BLaER1 (cell line): ENCODE data around the gene TRIM67.

Source experiments
- H3K27ac ChIP-seq: shearing (Covaris generic); formaldehyde crosslinking; 2 replicates; pipeline ENCODE4 v1.8.1; 2022
- H3K27me3 ChIP-seq: shearing (Covaris generic); formaldehyde crosslinking; 2 replicates; pipeline ENCODE4 v1.8.1; 2022
- H3K36me3 ChIP-seq: shearing (Covaris generic); formaldehyde crosslinking; 2 replicates; pipeline ENCODE4 v1.8.1; 2022
- H3K4me1 ChIP-seq: shearing (Covaris generic); formaldehyde crosslinking; 2 replicates; pipeline ENCODE4 v1.8.1; 2022
- H3K4me2 ChIP-seq: shearing (Covaris generic); formaldehyde crosslinking; 2 replicates; pipeline ENCODE4 v1.8.1; 2022
- H3K4me3 ChIP-seq: shearing (Covaris generic); formaldehyde crosslinking; 2 replicates; pipeline ENCODE4 v1.8.1; 2022
- H3K9ac ChIP-seq: shearing (Covaris generic); formaldehyde crosslinking; 2 replicates; pipeline ENCODE4 v1.8.1; 2022
- H3K9me3 ChIP-seq: shearing (Covaris generic); formaldehyde crosslinking; 2 replicates; pipeline ENCODE4 v1.8.1; 2022
- H4K20me1 ChIP-seq: shearing (Covaris generic); formaldehyde crosslinking; 2 replicates; pipeline ENCODE4 v1.8.1; 2022
- Cebpa-rat ChIP-seq: shearing (Covaris generic); IDR thresholded peaks from 2 replicates; pipeline ENCODE4 v1.8.1; 2022

The TRIM67 gene

DNA sequence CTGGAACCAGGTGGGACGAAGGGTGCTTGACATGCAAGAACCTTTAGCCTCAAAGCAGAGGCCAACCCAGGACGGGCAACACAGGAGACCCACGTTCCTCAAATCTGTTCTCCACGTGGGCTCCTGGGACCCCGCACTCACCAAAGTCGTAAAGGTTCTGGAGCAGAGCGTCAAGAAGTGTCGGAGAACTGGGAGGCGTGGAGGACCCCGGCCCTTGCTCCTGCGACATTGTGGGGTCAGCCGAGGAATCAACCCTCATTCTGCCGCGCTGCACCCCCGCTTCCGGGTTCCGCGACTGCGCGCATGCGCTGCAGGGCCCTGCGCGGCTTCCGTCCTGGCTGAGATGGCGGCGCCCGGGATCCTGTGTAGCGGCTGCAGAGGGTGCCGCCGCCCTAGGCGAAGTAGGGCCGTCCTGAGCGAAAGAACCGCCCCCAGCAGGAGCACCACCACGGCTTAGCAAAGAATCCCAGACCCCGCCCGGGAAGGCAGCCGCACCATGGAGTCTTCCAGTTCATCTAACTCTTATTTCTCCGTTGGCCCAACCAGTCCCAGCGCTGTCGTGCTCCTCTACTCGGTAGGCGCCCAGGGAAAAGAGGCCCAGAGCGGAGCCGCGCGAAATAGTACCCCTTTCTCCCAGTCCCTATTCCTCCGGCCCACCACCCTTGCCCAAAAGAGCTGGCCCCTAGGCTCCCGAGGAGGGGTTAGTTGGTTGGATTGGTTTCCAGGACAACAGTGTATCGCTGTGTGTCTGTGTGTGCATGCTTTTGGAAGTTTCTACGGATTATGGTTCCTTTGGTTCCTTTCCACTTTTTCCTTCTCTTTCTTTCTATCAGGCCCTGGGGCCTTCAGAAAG lies 79.3 kb downstream of the TRIM67 start, which contains the start of gene GNPAT:
GNPAT (plus strand) TSS at position 330 of the 853 bp plus-strand sequence; CDS start at position 497, 167 bp downstream.
- Histone ChIP-seq H3K36me3 (peaks cover 56% of the 10 kb centered on the region), H3K9me3 (no peaks in the 10 kb centered on the region), H4K20me1 (peaks cover 29% of the 10 kb centered on the region; the same call in 1 of the 2 replicates), H3K4me2 (peak within 1 kb of the TSS; percentile 90), H3K4me1 (peaks cover 41% of the 10 kb centered on the region), H3K27ac (peak within 1 kb of the TSS; percentile 86), H3K27me3 (no peaks in the 10 kb centered on the region), H3K4me3 (peak within 1 kb of the TSS; percentile 83), H3K9ac (peak within 1 kb of the TSS; percentile 90)
- TF ChIP-seq Cebpa-rat = no peak

DNA sequence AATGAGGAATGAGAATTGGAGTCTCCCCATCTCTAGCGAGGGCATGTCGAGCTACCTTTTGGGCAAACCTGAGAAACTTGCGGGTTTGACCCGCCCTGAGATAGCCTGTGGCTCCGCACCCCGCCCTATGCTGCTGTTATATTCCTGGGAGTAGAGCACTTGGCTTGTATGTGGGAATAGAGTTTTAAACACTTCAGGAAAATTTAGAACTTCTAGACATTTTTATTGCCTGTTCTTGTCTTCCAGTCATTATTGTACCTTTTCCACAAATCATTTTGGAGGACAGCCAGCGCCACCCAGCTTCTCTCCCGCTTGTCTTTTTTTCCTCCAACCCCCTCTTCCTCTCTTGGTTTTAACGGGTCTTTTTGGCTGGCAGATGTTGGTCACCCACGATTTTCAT lies 79.9 kb downstream of the TRIM67 start:
- peak overlapping the region; percentile 83 for H3K4me3 ChIP-seq
- peaks cover 56% of the 10 kb centered on the region for H3K36me3 ChIP-seq
- peak overlapping the region; percentile 90 for H3K9ac ChIP-seq
- peaks cover 41% of the 10 kb centered on the region for H3K4me1 ChIP-seq
- peaks cover 34% of the 10 kb centered on the region; the same call in 1 of the 2 replicates for H4K20me1 ChIP-seq
- no peaks in the 10 kb centered on the region for H3K9me3 ChIP-seq
- no peak for TF ChIP-seq Cebpa-rat
- H3K27ac ChIP-seq = peak overlapping the region; percentile 86
- peak overlapping the region; percentile 90 for H3K4me2 ChIP-seq
- no peaks in the 10 kb centered on the region for H3K27me3 ChIP-seq

DNA sequence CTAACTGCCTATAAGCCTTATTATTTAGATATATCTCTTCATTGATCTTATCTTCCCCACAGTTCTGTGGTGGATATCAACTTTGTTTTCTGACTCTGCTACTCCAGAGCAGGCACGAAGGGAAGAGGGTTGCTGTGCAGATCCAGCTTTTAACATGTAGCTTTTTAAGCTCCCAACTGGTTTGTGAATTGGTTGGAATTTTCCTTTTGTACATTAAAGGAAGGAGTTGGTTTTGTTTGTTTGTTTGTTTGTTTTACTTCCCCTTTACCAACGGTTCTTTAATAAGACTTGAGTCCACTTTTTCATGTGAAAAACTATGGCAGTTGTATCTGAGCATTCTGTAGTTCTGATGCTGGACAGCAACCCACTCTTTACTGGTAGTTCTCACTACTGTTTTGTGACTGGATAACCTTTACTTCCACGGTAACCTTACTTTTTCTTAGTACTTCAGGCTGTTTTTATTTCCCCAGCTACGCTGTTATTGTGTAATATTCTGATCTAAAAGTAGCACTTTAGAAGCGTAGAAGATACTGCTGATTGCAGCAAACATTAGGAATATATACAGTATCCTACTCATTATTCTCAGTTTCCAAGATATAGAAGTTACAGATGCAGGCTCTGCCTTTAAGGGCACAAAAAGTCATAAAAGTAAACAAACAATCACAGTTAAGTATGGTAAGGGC lies 80.8 kb downstream of the TRIM67 start:
- H4K20me1 ChIP-seq = peaks cover 43% of the 10 kb centered on the region; the same call in 1 of the 2 replicates
- peak overlapping the region; percentile 83 for H3K4me3 ChIP-seq
- H3K27ac ChIP-seq = no peak overlapping the region
- TF ChIP-seq Cebpa-rat = no peak
- H3K4me1 ChIP-seq = peaks cover 40% of the 10 kb centered on the region
- H3K4me2 ChIP-seq = peak overlapping the region; percentile 90
- H3K9me3 ChIP-seq = no peaks in the 10 kb centered on the region
- H3K36me3 ChIP-seq = peaks cover 56% of the 10 kb centered on the region
- H3K27me3 ChIP-seq = no peaks in the 10 kb centered on the region
- H3K9ac ChIP-seq = peak overlapping the region; percentile 90

DNA sequence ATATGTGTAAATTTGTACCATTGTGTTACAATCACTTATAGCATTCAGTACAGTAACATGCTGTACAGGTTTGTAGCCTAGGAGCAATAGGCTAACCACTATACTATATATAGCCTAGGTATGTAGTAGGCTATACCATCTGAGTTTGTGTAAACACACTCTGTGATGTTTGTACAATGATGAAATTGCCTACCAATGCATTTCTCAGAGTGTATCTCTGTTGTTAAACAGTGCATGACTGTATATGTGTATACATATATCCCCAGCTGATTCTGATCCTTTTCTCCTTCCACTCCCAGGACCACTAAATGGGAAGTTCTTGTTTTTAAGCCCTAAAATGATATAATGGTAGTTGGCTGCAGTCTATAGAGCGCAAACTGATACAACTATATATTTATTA lies 86.9 kb downstream of the TRIM67 start:
- no peak overlapping the region for H3K27ac ChIP-seq

DNA sequence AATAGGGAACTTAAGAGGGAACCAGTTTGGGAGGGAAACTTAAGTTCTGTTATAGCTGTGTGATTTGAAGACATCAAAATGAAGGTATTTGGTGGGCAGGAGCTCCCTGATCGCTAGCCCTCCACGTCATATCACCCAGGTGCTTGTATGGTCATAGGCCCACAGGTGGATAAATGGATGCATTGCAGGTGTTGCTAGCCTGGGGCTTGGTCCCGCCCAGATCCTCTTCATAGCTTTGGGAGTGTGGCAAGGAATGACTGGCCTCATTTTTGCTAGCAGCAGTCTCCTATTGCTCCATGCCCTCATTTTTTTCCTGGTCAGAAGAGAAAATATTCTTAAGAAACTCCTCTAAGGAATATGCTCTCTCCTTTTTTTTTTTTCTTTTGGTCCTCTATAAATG lies 90.5 kb downstream of the TRIM67 start:
- peaks cover 33% of the 10 kb centered on the region; the same call in 1 of the 2 replicates for H4K20me1 ChIP-seq
- no peak overlapping the region for H3K4me2 ChIP-seq
- no peak overlapping the region for H3K27ac ChIP-seq
- peaks cover 7% of the 10 kb centered on the region for H3K9me3 ChIP-seq
- no peak overlapping the region for H3K9ac ChIP-seq
- TF ChIP-seq Cebpa-rat = no peak
- H3K27me3 ChIP-seq = no peaks in the 10 kb centered on the region
- H3K4me1 ChIP-seq = no peaks in the 10 kb centered on the region
- H3K36me3 ChIP-seq = peaks cover 71% of the 10 kb centered on the region
- H3K4me3 ChIP-seq = no peak overlapping the region

More for the DNA sequence above, 86.9 kb downstream of the TRIM67 start:
- H3K4me1 ChIP-seq = no peaks in the 10 kb centered on the region
- no peak overlapping the region for H3K9ac ChIP-seq
- peaks cover 57% of the 10 kb centered on the region; the same call in 1 of the 2 replicates for H4K20me1 ChIP-seq
- H3K27me3 ChIP-seq = no peaks in the 10 kb centered on the region
- no peaks in the 10 kb centered on the region for H3K9me3 ChIP-seq
- H3K4me3 ChIP-seq = no peak overlapping the region
- no peak for TF ChIP-seq Cebpa-rat
- no peak overlapping the region for H3K4me2 ChIP-seq
- peaks cover 69% of the 10 kb centered on the region for H3K36me3 ChIP-seq

DNA sequence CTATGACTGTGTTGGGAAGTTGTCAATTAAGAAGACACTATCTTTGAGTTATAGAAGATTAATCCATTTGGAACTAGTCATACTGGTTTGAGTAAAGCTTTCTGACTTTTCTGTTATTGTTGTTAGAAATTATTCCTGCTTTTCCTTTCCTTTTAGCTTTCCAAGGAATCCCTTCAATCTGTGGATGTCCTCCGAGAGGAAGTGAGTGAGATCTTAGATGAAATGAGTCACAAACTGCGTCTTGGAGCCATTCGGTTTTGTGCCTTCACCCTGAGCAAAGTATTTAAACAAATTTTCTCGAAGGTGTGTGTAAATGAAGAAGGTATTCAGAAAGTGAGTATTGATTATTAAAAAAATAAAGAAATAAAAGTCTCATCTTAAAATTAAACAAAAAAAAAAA lies 98.5 kb downstream of the TRIM67 start:
- Histone ChIP-seq H3K27ac (no peak overlapping the region), H3K4me1 (no peaks in the 10 kb centered on the region), H3K4me2 (no peak overlapping the region), H3K9ac (no peak overlapping the region), H3K9me3 (peaks cover 31% of the 10 kb centered on the region), H3K4me3 (no peak overlapping the region), H3K27me3 (no peaks in the 10 kb centered on the region), H3K36me3 (peaks cover 97% of the 10 kb centered on the region), H4K20me1 (no peaks in the 10 kb centered on the region)
- TF ChIP-seq Cebpa-rat = no peak

DNA sequence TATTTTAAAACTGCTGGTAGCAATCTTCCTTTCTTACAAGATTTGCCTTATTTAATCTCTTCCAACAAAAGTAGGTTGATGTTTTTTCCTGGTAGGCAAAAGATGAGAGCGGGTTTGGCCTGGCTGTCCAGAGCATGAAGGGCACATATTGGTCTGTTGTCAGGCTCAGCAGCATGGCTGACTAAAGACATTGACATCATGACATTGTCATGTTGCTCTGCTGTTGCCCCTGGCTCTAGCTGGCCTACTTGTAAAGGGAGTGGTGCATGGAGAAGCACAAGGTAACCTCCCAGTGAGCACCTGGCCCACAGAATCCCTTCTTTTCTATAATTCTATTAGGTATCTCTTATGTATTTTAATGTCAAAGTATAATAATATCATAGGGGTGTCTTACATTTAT lies 102.8 kb downstream of the TRIM67 start:
- H3K4me2 ChIP-seq = no peak overlapping the region
- peaks cover 3% of the 10 kb centered on the region; the same call in 1 of the 2 replicates for H3K9me3 ChIP-seq
- peaks cover 95% of the 10 kb centered on the region for H3K36me3 ChIP-seq
- no peaks in the 10 kb centered on the region for H4K20me1 ChIP-seq
- no peak overlapping the region for H3K9ac ChIP-seq
- no peak for TF ChIP-seq Cebpa-rat
- no peaks in the 10 kb centered on the region for H3K4me1 ChIP-seq
- no peak overlapping the region for H3K4me3 ChIP-seq
- no peaks in the 10 kb centered on the region for H3K27me3 ChIP-seq
- no peak overlapping the region for H3K27ac ChIP-seq

DNA sequence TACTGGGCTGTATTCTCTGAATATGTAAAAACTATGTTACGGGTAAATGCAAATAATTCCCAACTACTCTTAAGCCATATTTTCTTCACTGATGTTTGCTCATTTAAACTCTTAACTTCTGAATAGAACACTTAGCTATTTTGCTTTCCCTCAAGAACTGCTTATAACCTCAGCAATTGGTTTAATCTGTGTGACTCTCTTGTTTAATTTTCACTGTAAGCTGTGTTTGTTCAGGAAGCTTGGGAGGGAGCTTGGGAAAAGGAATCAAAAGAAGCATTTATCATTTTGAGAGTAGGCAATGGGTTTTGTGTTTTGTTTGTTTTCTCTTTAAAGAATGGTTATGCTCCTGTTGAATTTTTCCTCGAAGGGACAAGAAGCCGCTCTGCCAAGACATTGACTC lies 103.5 kb downstream of the TRIM67 start:
- no peak overlapping the region for H3K4me2 ChIP-seq
- no peak for TF ChIP-seq Cebpa-rat
- no peak overlapping the region for H3K9ac ChIP-seq
- H3K9me3 ChIP-seq = peaks cover 1% of the 10 kb centered on the region; the same call in 1 of the 2 replicates
- H3K27ac ChIP-seq = no peak overlapping the region
- H3K36me3 ChIP-seq = peaks cover 95% of the 10 kb centered on the region
- no peaks in the 10 kb centered on the region for H3K4me1 ChIP-seq
- H4K20me1 ChIP-seq = no peaks in the 10 kb centered on the region
- no peak overlapping the region for H3K4me3 ChIP-seq
- no peaks in the 10 kb centered on the region for H3K27me3 ChIP-seq

DNA sequence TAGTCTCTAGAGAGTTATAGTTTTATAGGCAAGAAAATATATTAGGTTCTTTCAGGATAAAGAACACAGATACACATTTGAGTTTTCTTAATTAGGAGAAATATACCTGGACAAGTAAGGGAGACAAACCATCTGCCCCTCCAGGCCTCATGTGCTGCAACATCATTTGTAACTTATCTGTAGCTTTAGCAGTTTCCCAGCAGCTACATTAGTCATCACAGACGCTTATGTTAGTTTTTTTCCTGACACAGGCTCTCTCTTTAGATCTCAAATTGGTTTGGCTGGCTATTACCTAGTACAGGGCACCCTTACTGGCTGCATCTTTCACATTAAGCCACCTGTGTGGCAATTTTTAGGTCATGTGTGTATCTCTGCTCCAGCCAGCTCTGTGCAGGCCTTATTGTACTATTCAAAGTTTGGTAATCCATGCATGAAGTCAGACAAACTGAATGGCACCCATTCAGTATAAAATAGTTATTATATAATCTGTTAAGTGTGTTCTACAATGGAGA lies 105.0 kb downstream of the TRIM67 start:
- Histone ChIP-seq H4K20me1 (no peaks in the 10 kb centered on the region), H3K36me3 (peaks cover 92% of the 10 kb centered on the region), H3K4me1 (peaks cover 10% of the 10 kb centered on the region), H3K27me3 (no peaks in the 10 kb centered on the region), H3K9ac (no peak overlapping the region), H3K27ac (no peak overlapping the region), H3K4me3 (no peak overlapping the region), H3K4me2 (no peak overlapping the region), H3K9me3 (no peaks in the 10 kb centered on the region)
- no peak for TF ChIP-seq Cebpa-rat
